Liver (tissue), 9 donors: ENCODE results near the gene LARGE1. TPM values are rescaled to one million over a fixed set of nuclear protein-coding genes. Genes with fewer than 3 reads are reported as not detected.

Experiments used
- DNase-seq: peaks from one replicate; pipeline ENCODE4 v3.0.0-alpha.2; 2017; ENCODE audit warnings: low spot score
- H3K27ac ChIP-seq, 2 donors: one replicate each; pipeline ENCODE4 v1.7.0; 2013; ENCODE audit warnings: inconsistent platforms in 2 of 2, low read length in 2 of 2, control low read depth in 1 of 2, low read depth in 1 of 2, mild to moderate bottlenecking in 1 of 2
- H3K27me3 ChIP-seq, 4 donors: one replicate each; pipeline versions ENCODE4 v1.6.1 to v1.7.0; 2013; ENCODE audit warnings: low read length in 3 of 4, inconsistent platforms in 1 of 4, mild to moderate bottlenecking in 1 of 4, moderate library complexity in 1 of 4; ENCODE audit not compliant: control insufficient read depth in 4 of 4, insufficient read depth in 4 of 4
- H3K36me3 ChIP-seq, 4 donors: one replicate each; pipeline versions ENCODE4 v1.6.1 to v1.7.0; 2013; ENCODE audit warnings: low read length in 3 of 4, mild to moderate bottlenecking in 3 of 4, low read depth in 1 of 4, moderate library complexity in 1 of 4; ENCODE audit not compliant: control insufficient read depth in 4 of 4, insufficient read depth in 3 of 4
- H3K4me1 ChIP-seq, 4 donors: one replicate each; pipeline versions ENCODE4 v1.6.1 to v1.7.0; 2013; ENCODE audit warnings: low read length in 3 of 4, mild to moderate bottlenecking in 3 of 4, moderate library complexity in 1 of 4; ENCODE audit not compliant: control insufficient read depth in 4 of 4, insufficient read depth in 4 of 4
- H3K4me3 ChIP-seq, 3 donors: one replicate each; pipeline versions ENCODE4 v1.6.1 to v1.7.0; 2013; ENCODE audit warnings: low read length in 3 of 3, control low read depth in 1 of 3, low read depth in 1 of 3, mild to moderate bottlenecking in 1 of 3
- H3K9ac ChIP-seq, 2 donors: one replicate each; pipeline ENCODE4 v1.7.0; 2013; ENCODE audit warnings: low read length in 2 of 2, mild to moderate bottlenecking in 2 of 2, moderate library complexity in 2 of 2, control low read depth in 1 of 2, low read depth in 1 of 2
- H3K9me3 ChIP-seq, 4 donors: one replicate each; pipeline versions ENCODE4 v1.6.1 to v1.7.0; 2013; ENCODE audit warnings: low read length in 3 of 4; ENCODE audit not compliant: control insufficient read depth in 4 of 4
- EGR1 ChIP-seq, 2 donors: IDR thresholded peaks; 2 replicates each; pipeline ENCODE4 v1.6.1; 2016 to 2018; ENCODE audit warnings: antibody characterized with exemption in 2 of 2, low read depth in 2 of 2
- FOXA1 ChIP-seq: IDR thresholded peaks from 2 replicates; pipeline ENCODE4 v1.6.1; 2016; ENCODE audit warnings: antibody characterized with exemption
- FOXA2 ChIP-seq: IDR thresholded peaks from 2 replicates; pipeline ENCODE4 v1.6.1; 2016; ENCODE audit warnings: antibody characterized with exemption
- GABPA ChIP-seq, 2 donors: IDR thresholded peaks in 1 of 2; conservative IDR thresholded peaks in 1 of 2; 2 replicates each; pipeline ENCODE4 v1.6.1; 2016; ENCODE audit warnings: antibody characterized with exemption in 2 of 2, mild to moderate bottlenecking in 1 of 2, moderate library complexity in 1 of 2
- HNF4A ChIP-seq, 2 donors: conservative IDR thresholded peaks; 2 replicates each; pipeline ENCODE4 v1.6.1; 2016; ENCODE audit warnings: antibody characterized with exemption in 2 of 2, mild to moderate bottlenecking in 2 of 2
- HNF4G ChIP-seq: IDR thresholded peaks from 2 replicates; pipeline ENCODE4 v1.6.1; 2016; ENCODE audit warnings: antibody characterized with exemption
- JUND ChIP-seq, 2 donors: IDR thresholded peaks; 2 replicates each; pipeline ENCODE4 v1.6.1; 2016; ENCODE audit warnings: antibody characterized with exemption in 2 of 2
- NR2F2 ChIP-seq: IDR thresholded peaks from 2 replicates; pipeline ENCODE4 v1.6.1; 2016; ENCODE audit warnings: antibody characterized with exemption
- RAD21 ChIP-seq, 2 donors: IDR thresholded peaks; 2 replicates each; pipeline ENCODE4 v1.6.1; 2016; ENCODE audit warnings: antibody characterized with exemption in 2 of 2, mild to moderate bottlenecking in 2 of 2
- RXRA ChIP-seq, 2 donors: IDR thresholded peaks; 2 replicates each; pipeline ENCODE4 v1.6.1; 2017 to 2018; ENCODE audit warnings: antibody characterized with exemption in 2 of 2, mild to moderate bottlenecking in 1 of 2
- SP1 ChIP-seq: IDR thresholded peaks from 2 replicates; pipeline ENCODE4 v1.6.1; 2018; ENCODE audit warnings: antibody characterized with exemption, mild to moderate bottlenecking
- TAF1 ChIP-seq: conservative IDR thresholded peaks from 2 replicates; pipeline ENCODE4 v1.6.1; 2016; ENCODE audit warnings: antibody characterized with exemption, mild to moderate bottlenecking
- ZBTB33 ChIP-seq: IDR thresholded peaks from 2 replicates; pipeline ENCODE4 v1.6.1; 2016; ENCODE audit warnings: antibody characterized with exemption
- WGBS: extraction: QIAGEN DNeasy Blood & Tissue Kit; methylation state at CpG from one replicate; pipeline ENCODE4 v1.1.7; 2013; 5-methylcytosine and 5-hydroxymethylcytosine counted together
- polyA plus RNA-seq, 2 donors: library from polyadenylated mRNA; stranded (reverse) in 1 of 2; unstranded in 1 of 2; fragments of 200-250 nt in 1 of 2; fragments of >200 nt in 1 of 2; fragmentation: Nextera tagmentation in 1 of 2; extraction: Ambion mirVana in 1 of 2; gene quantifications; one replicate each; pipeline versions ENCODE4 v1.2.1 to v1.2.3, GENCODE V29; 2013 to 2015
- total RNA-seq, 2 donors: library from RNA; depleted of rRNA; stranded (reverse); fragments of >200 nt; gene quantifications; one replicate each; pipeline ENCODE4 v1.2.3, GENCODE V29; 2014
- TF ChIP-seq, protein P1 (sequence below): IDR thresholded peaks from 2 replicates; pipeline ENCODE4 v1.6.1; 2016; ENCODE audit warnings: antibody characterized with exemption
- TF ChIP-seq, protein P2 (sequence below): IDR thresholded peaks from 2 replicates; pipeline ENCODE4 v1.6.1; 2016; ENCODE audit warnings: antibody characterized with exemption
- TF ChIP-seq, protein P3 (sequence below): fragments of 150-350 bp; IDR thresholded peaks from 2 replicates; pipeline ENCODE4 v1.5.1; 2017; ENCODE audit warnings: improper control_type of control experiment, low read depth, low read length; ENCODE audit not compliant: missing input control
- donor health status: healthy.
- donor health status: healthy.
- donor health status: healthy.
- donor health status: healthy.
- donor health status: healthy.

Gene LARGE1
- total and polyA plus RNA-seq, 4 donors: 2.3 to 14.1 (median 5.7) TPM

DNA sequence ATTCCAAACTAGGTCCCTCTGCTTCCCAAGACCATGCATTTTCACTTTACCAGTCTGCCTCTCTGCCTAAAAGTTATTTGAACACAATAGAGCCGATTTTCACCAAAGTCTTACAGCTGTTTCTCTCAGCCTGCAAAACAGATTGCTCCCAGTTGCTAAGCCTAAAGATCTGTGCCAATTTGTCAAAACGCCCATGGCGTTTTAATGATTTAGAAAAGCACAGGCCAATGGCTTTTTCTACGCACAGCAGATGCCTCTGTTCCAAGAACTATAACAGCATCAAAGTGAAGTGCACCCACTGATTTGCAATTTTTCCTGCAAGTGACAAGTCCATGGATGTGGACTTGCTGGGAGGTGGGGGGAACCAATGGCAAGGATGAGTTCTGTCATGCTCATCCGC is 688.2 kb downstream of the LARGE1 start:
- H3K27me3 ChIP-seq: no peaks in the 10 kb centered on the region
- 87% methylated on average over 5 of the region's 5 CpGs for WGBS
- peaks cover 0 to 13% (median 3%) of the 10 kb centered on the region in 4 donors for H3K9me3 ChIP-seq
- H3K4me3 ChIP-seq: no peak overlapping the region
- TF ChIP-seq NR2F2 (no peak), JUND (IDR thresholded peaks at IDR 0.05) (no peak), FOXA2 (no peak), RXRA (IDR thresholded peaks at IDR 0.05) (no peak), SP1 (no peak), GABPA (IDR thresholded peaks at IDR 0.05 in 1 of 2, conservative IDR thresholded peaks at IDR 0.05 in 1 of 2) (no peak), ZBTB33 (no peak)
- TF ChIP-seq, protein P1, sequence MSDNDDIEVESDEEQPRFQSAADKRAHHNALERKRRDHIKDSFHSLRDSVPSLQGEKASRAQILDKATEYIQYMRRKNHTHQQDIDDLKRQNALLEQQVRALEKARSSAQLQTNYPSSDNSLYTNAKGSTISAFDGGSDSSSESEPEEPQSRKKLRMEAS: no peak
- TF ChIP-seq, protein P2, sequence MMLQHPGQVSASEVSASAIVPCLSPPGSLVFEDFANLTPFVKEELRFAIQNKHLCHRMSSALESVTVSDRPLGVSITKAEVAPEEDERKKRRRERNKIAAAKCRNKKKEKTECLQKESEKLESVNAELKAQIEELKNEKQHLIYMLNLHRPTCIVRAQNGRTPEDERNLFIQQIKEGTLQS: no peak
- no peaks in the 10 kb centered on the region for H3K4me1 ChIP-seq
- no peak overlapping the region for H3K27ac ChIP-seq
- H3K9ac ChIP-seq: no peak overlapping the region
- DNase-seq: no peak
- H3K36me3 ChIP-seq: no peaks in the 10 kb centered on the region

DNA sequence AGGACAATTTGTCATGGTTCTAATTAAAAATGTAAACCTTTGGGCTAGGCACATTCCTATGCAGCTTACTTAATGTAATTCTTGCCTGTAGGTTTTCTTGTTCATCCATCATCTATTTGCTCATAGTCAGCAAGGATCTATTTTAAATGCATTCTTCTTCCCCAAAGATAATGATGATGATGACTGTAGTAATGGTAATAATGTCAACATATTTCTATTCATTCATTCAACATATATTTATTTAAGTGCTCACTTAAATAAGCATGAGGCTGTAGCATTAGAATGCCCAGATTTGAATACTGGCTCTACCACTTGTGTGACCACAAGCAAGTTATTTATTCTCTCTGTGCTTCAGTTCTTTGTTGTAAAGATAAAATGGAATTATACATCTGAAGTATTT is 692.5 kb downstream of the LARGE1 start:
- Histone ChIP-seq H3K4me1 (no peaks in the 10 kb centered on the region), H3K9ac (no peak overlapping the region), H3K4me3 (no peak overlapping the region), H3K36me3 (no peaks in the 10 kb centered on the region), H3K27me3 (no peaks in the 10 kb centered on the region), H3K9me3 (peaks cover 0 to 13% (median 3%) of the 10 kb centered on the region in 4 donors), H3K27ac (no peak overlapping the region)
- no peak for TF ChIP-seq JUND (IDR thresholded peaks at IDR 0.05)
- no peak for DNase-seq

GRCh38 chr22:33224841-33225240 is 695.4 kb downstream of the LARGE1 start:
- H3K27ac ChIP-seq: no peak overlapping the region
- H3K9ac ChIP-seq: no peak overlapping the region
- no peak for DNase-seq
- peaks cover 0 to 7% (median under 1%) of the 10 kb centered on the region in 4 donors for H3K9me3 ChIP-seq
- H3K36me3 ChIP-seq: no peaks in the 10 kb centered on the region
- no peaks in the 10 kb centered on the region for H3K27me3 ChIP-seq
- 95% methylated on average over 4 of the region's 4 CpGs for WGBS
- H3K4me3 ChIP-seq: no peak overlapping the region
- TF ChIP-seq FOXA1 (no peak), NR2F2 (no peak), RAD21 (IDR thresholded peaks at IDR 0.05) (no peak), HNF4A (conservative IDR thresholded peaks at IDR 0.05) (no peak), ZBTB33 (no peak), HNF4G (no peak), GABPA (IDR thresholded peaks at IDR 0.05 in 1 of 2, conservative IDR thresholded peaks at IDR 0.05 in 1 of 2) (no peak), FOXA2 (no peak), SP1 (no peak), TAF1 (no peak), RXRA (IDR thresholded peaks at IDR 0.05) (no peak), EGR1 (IDR thresholded peaks at IDR 0.05; ENCODE audit: low read depth in 2 of 2) (no peak), JUND (IDR thresholded peaks at IDR 0.05) (no peak)
- TF ChIP-seq, protein P3, sequence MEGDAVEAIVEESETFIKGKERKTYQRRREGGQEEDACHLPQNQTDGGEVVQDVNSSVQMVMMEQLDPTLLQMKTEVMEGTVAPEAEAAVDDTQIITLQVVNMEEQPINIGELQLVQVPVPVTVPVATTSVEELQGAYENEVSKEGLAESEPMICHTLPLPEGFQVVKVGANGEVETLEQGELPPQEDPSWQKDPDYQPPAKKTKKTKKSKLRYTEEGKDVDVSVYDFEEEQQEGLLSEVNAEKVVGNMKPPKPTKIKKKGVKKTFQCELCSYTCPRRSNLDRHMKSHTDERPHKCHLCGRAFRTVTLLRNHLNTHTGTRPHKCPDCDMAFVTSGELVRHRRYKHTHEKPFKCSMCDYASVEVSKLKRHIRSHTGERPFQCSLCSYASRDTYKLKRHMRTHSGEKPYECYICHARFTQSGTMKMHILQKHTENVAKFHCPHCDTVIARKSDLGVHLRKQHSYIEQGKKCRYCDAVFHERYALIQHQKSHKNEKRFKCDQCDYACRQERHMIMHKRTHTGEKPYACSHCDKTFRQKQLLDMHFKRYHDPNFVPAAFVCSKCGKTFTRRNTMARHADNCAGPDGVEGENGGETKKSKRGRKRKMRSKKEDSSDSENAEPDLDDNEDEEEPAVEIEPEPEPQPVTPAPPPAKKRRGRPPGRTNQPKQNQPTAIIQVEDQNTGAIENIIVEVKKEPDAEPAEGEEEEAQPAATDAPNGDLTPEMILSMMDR: no peak
- TF ChIP-seq, protein P2: no peak
- H3K4me1 ChIP-seq: no peaks in the 10 kb centered on the region
